Measurements from ENCODE around the gene RWDD4.

Gene RWDD4

GRCh38 chr4:183659029-183659871 is at the start of gene RWDD4, which contains the start of gene TRAPPC11:
Gene RWDD4 (minus strand): TSS chr4:183659185. CDS start chr4:183658952, 233 bp downstream.
Gene TRAPPC11 (plus strand): TSS chr4:183659293. CDS start chr4:183663868, 4,575 bp downstream.
- DNase-seq, result peak; percentile 85

GRCh38 chr4:183702492-183702891 is 43.5 kb upstream of the RWDD4 start:
- no peak for DNase-seq

GRCh38 chr4:183700407-183700806 is 41.4 kb upstream of the RWDD4 start:
- no peak for DNase-seq

- no peak for DNase-seq
Observed at GRCh38 chr4:183698909-183699308, 39.9 kb upstream of the RWDD4 start.

GRCh38 chr4:183691897-183692296 is 32.9 kb upstream of the RWDD4 start:
- no peak for DNase-seq

- no peak for DNase-seq
Observed at GRCh38 chr4:183691006-183691405, 32.0 kb upstream of the RWDD4 start.

GRCh38 chr4:183688216-183688615 is 29.2 kb upstream of the RWDD4 start:
- no peak for DNase-seq

- no peak for DNase-seq
Observed at GRCh38 chr4:183686461-183686860, 27.5 kb upstream of the RWDD4 start.

GRCh38 chr4:183681119-183681518 is 22.1 kb upstream of the RWDD4 start:
- no peak for DNase-seq

- DNase-seq, result no peak
Observed at GRCh38 chr4:183675625-183676024, 16.6 kb upstream of the RWDD4 start.

- DNase-seq, result no peak
Observed at GRCh38 chr4:183674153-183674552, 15.2 kb upstream of the RWDD4 start.

GRCh38 chr4:183670960-183671555 is 12.1 kb upstream of the RWDD4 start:
- no peak for DNase-seq

GRCh38 chr4:183670251-183670650 is 11.3 kb upstream of the RWDD4 start:
- no peak for DNase-seq

- DNase-seq, result no peak
Observed at GRCh38 chr4:183666088-183666487, 7.1 kb upstream of the RWDD4 start.

GRCh38 chr4:183659872-183660242 is 872 bp upstream of the RWDD4 start:
- no peak for DNase-seq

GRCh38 chr4:183658362-183659028 is 490 bp downstream of the RWDD4 start:
- DNase-seq, result no peak

- DNase-seq, result no peak
Observed at GRCh38 chr4:183657564-183657963, 1.4 kb downstream of the RWDD4 start.

GRCh38 chr4:183645326-183645725 is 13.7 kb downstream of the RWDD4 start:
- DNase-seq, result no peak

- DNase-seq, result no peak
Observed at GRCh38 chr4:183639291-183639690, 19.7 kb downstream of the RWDD4 start.

GRCh38 chr4:183638436-183638835 is 20.5 kb downstream of the RWDD4 start:
- no peak for DNase-seq

GRCh38 chr4:183637461-183637860 is 21.5 kb downstream of the RWDD4 start:
- no peak for DNase-seq

- DNase-seq, result no peak
Observed at GRCh38 chr4:183636923-183637322, 22.1 kb downstream of the RWDD4 start.

- no peak for DNase-seq
Observed at GRCh38 chr4:183636503-183636902, 22.5 kb downstream of the RWDD4 start.

- DNase-seq, result no peak
Observed at GRCh38 chr4:183635741-183636140, 23.2 kb downstream of the RWDD4 start.
